ENCODE results near the gene PPP1CB.
"Not testable (repeated sequence)": the region's sequence is repeated elsewhere in the genome, so short reads cannot be mapped to it uniquely, and the experiment has no call there.

Gene PPP1CB

GRCh38 chr2:28780496-28780895 is 28.9 kb downstream of the PPP1CB start:
- no peak for DNase-seq

DNA sequence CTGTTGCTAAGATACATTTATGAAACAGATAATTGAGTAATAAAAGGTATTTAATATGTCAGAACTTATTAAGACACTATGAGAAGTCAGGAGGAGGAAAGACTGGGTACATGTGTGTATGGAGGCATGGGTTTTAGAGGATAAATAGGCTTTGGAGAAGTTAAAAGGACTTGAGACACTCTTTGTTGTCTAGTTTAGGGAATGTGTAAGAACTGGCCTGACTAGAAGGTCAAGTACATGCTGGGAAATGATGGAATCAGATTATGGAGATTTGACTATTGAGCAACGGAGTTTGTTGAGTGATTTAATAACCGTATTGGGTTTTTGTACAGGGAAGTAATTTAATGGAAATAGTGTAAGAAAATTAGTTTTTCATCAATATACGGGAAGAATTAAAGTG is 30.8 kb downstream of the PPP1CB start:
- DNase-seq: no peak

DNA sequence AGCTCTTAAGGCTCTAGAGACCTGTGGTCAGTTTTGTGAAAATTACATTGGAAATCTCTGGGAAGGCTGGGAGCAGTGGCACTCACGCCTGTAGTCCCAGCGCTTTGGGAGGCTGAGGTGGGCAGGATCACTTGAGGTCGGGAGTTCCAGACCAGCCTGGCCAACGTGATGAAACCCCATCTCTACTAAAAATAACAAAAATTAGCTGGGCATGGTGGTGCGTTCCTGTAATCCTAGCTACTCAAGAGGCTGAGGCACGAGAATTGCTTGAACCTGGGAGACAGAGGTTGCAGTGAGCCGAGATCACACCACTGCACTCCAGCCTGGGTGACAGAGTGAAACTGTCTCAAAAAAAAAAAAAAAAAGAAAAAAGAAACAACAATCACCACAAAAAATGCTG is 32.9 kb downstream of the PPP1CB start:
- not testable (repeated sequence) for DNase-seq

GRCh38 chr2:28796620-28797019 is 45.0 kb downstream of the PPP1CB start:
- DNase-seq: no peak

GRCh38 chr2:28801726-28802125 is 50.1 kb downstream of the PPP1CB start:
- no peak for DNase-seq

DNA sequence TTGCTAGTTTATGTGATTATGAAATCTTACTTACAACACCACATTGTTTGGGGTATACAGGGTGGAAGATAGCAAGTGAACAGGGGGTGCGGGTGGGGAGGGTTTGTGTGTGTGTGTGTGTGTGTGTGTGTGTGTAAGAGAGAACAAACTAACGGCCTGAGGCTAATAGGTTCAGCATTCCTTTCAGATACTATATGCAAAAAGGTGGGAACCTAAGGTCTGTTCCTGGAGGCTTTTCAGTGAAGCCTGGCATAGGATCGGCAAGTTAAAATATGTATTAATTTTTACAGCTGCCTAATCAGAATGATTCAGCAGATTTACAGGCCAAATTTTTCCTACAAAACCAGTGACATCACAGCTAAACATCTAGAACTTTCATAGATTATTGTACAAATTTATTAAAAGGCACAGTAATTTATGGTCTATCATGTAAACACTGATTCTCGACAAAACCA is 51.4 kb downstream of the PPP1CB start:
- no peak for DNase-seq

- no peak for DNase-seq
Measured at GRCh38 chr2:28809927-28810326, 58.3 kb downstream of the PPP1CB start.

DNA sequence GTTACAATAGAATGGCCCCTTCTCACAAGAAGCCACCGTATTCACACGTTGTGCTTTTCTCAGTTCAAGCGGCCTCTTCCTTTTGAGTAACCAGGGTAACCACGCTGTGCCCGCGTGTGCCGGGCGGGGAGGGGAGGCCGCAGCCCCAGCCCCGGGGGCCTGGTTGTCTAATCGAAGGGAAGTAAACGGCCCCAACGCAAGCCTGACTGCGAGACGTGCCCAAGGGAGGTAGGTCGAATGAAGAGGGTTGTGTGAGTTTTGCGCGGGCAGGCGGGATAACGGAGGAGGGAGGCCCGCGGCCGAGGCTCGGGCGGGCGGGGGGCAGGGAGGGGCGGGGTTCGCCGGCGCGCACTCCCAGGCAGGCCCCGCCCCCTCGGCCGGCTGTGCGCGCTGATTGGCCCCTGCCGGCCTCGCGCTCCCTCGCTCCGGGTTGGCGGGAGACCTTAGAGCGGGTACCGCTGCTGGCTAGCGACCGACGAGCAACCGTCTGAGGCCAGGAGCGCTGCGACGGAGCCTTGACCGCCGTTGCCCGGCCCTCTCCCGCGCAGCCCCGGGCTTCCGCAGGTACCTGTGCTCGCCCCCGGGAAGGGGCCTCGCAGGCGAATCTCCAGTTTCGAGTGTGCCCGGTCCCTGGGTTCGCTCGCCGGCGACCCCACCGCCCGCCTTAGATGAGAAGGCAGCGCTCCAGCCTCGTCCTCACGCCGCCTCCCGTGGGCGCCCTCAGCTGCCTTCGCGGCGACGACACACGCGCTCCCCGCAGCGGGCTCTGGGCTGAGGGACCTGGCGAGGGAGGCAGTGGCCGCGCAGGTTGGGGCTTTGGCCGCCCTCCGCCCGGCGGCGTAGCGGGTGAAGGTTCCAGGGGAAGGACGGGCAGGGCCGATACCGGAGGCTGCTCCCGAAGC is 59.0 kb downstream of the PPP1CB start, which contains the start of gene SPDYA:
Gene SPDYA, plus strand, starts transcription at position 451 of the 902 bp plus-strand sequence. CDS start 5,181 bp downstream, outside the sequence.
- DNase-seq: no peak

GRCh38 chr2:28818053-28818452 is 66.4 kb downstream of the PPP1CB start:
- no peak for DNase-seq

GRCh38 chr2:28821295-28821958 is 69.8 kb downstream of the PPP1CB start:
- no peak for DNase-seq

DNA sequence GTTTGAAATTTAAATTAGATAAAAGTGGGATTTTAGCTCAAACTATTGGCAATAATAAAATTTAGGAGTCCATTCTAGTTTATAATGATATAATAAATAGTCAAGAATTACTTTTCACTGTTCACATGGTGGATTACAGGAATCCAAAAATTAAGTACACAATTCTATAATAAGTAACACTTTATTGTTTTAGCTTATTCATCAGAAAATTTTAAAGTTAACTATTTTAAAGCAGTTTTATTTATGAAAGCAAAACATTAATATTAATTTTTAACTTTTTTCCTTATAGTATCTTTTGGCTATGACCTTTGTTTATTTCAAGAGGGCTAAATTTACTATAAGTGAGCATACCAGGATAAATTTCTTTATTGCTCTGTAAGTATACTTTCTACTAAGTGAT is 70.4 kb downstream of the PPP1CB start:
- no peak for DNase-seq

DNA sequence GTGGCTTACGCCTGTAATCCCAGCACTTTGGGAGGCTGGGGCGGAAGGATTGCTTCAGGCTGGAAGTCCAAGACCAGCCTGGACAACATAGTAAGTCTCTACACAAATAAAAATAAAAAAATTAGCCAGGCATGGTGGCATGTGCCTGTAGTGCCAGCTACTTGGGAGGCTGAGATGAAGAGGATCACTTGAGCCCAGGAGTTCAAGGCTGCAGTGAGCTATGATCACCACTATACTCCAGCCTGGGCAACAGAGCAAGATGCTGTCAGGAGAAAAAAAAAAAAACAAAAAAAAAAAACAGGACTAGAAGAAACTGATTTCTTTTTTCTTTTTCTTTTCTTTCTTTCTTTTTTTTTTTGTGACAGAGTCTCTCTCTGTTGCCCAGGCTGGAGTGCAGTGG is 72.6 kb downstream of the PPP1CB start:
- no peak for DNase-seq

DNA sequence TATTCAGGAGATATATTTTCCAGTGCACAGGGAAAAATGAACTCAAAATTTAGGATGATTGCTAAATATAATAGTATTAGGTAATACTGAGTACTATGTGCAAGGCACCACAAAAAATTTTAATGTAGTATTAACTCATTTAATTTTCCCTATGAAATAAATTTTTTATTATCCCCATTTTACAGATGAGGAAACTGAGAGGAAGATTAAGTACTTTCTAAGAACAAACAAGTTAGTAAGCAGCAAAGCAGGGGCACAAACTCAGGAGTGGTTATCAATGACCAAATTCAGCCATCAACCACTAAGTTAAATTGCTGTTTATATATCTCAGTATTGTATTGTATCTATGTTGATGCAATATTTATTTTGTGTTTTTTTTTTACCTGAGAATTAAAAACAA is 73.2 kb downstream of the PPP1CB start:
- no peak for DNase-seq

DNA sequence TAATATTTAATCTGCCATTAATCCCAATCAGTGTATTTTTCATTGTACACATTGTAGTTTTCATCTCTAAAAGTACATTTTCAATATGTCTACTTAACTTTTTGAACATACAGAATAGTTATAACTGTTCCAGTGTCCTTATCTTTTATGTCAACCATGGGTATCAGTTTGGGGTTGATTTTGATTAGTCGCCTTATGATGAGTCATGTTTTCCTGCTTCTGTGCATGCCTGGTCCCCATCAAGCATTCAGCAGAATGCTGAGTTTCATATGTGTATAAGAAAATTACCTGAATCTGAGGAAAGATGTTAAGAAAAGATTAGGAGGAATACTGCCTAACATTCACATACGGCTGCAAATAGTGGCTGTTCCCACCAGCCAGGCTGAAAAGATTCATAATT is 76.8 kb downstream of the PPP1CB start:
- DNase-seq: no peak

DNA sequence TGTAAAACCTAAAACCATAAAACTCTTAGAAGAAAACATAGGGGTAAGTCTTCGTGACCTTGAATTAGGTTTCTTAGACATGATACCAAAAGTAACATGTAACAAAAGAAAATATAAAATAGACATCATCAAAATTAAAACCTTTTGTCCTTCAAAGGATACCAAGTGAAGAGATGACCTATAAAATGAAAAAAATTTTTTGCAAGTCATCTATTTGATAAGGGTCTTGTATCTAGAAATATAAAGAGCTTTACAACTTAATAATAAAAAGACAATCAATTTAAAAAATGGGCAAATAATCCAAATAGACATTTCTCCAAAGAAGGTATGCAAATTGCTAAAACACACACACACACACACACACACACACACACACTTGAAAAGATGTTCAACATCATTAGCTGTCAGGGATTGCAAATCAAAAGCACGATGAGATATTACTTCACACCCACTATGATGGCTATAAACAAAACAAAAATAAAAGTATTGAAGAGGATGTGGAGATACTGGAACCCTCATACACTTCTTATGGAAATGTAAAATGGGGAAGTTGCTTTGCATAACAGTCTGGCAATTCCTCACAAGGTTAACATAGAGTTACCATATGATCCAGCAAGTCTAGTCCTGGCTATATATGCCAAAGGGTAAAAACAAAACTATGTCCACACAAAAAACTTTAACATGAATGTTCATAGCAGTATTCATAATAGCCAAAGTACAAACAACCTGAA is 82.3 kb downstream of the PPP1CB start:
- no peak for DNase-seq

GRCh38 chr2:28835781-28836180 is 84.2 kb downstream of the PPP1CB start:
- DNase-seq: no peak

GRCh38 chr2:28838971-28839370 is 87.3 kb downstream of the PPP1CB start:
- DNase-seq: no peak

DNA sequence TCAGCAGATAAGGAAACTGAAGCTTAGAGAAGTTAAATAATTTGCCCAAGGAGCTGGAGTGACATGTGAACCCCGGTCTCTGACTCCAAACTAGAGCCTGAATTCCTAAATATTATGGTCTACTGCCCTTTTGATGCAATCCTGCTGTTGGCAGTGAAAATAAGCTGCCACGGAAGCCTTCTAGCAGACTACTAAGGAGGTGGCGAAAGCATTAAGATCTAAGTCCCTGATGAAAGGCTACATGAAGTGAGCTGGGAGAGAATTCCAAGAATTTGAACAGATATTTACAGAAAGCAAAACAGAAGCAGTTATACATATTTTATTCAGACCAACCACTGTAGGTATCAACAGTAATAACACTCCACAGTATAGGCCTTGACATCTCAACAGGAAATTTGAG is 90.4 kb downstream of the PPP1CB start:
- DNase-seq: no peak
